Thoracic aorta (tissue), 2 donors: ENCODE data around the gene PRKCA. TPM values are rescaled to one million over a fixed set of nuclear protein-coding genes. Genes with fewer than 3 reads are reported as not detected.

Experiments used
- ATAC-seq: fragments of 150-250 bp; one replicate; pipeline ENCODE4 v1.8.0; 2017; ENCODE audit warnings: low read depth; ENCODE audit not compliant: insufficient number of reproducible peaks, low FRiP score
- DNase-seq: peaks from one replicate; pipeline ENCODE4 v3.0.0-alpha.2; 2020; ENCODE audit warnings: low spot score
- H3K27ac ChIP-seq, 2 donors: fragments of 200-600 bp; sonication (generic); 1 replicate in 1 of 2; 2 replicates in 1 of 2; pipeline ENCODE4 v1.5.1; 2016; ENCODE audit warnings: mild to moderate bottlenecking in 2 of 2, moderate library complexity in 2 of 2
- H3K27me3 ChIP-seq: fragments of 200-600 bp; sonication (generic); replicated peaks from 2 replicates; pipeline ENCODE4 v1.6.0; 2016; ENCODE audit warnings: mild to moderate bottlenecking; ENCODE audit not compliant: insufficient read depth
- H3K36me3 ChIP-seq: fragments of 200-600 bp; sonication (generic); one replicate; pipeline ENCODE4 v1.5.1; 2016
- H3K4me1 ChIP-seq, 2 donors: fragments of 200-600 bp; sonication (generic); 1 replicate in 1 of 2; 2 replicates in 1 of 2; pipeline versions ENCODE4 v1.5.1 to v1.6.0; 2016; ENCODE audit warnings: low read depth in 2 of 2, mild to moderate bottlenecking in 1 of 2; ENCODE audit not compliant: control insufficient read depth in 1 of 2
- H3K4me3 ChIP-seq: fragments of 200-600 bp; sonication (generic); 2 replicates; pipeline ENCODE4 v1.5.1; 2016; ENCODE audit warnings: mild to moderate bottlenecking
- H3K9me3 ChIP-seq: fragments of 200-600 bp; sonication (generic); 2 replicates; pipeline ENCODE4 v1.5.1; 2016
- CTCF ChIP-seq: fragments of 200-600 bp; sonication (generic); IDR thresholded peaks from one replicate; pipeline ENCODE4 v1.5.1; 2019; ENCODE audit warnings: antibody characterized with exemption
- total RNA-seq, 2 donors: library from RNA; depleted of rRNA; stranded (reverse); fragments of >200 nt; gene quantifications; one replicate each; pipeline versions ENCODE4 v1.1.0 to v1.2.3, GENCODE V29; 2016

Gene PRKCA
- total RNA-seq, 2 donors from 2014 or later, result 9.1 to 11.6 TPM

- no peak for ATAC-seq
- no peak overlapping the region for H3K27ac ChIP-seq
- H3K27me3 ChIP-seq, result no peaks in the 10 kb centered on the region
- H3K9me3 ChIP-seq, result no peaks in the 10 kb centered on the region
- H3K4me3 ChIP-seq, result no peak overlapping the region
- TF ChIP-seq CTCF, result no peak
- DNase-seq, result no peak
- H3K36me3 ChIP-seq, result no peaks in the 10 kb centered on the region
- H3K4me1 ChIP-seq, result peaks cover 3 to 18% of the 10 kb centered on the region in 2 donors
Measured at GRCh38 chr17:66508896-66509844, 206.8 kb downstream of the PRKCA start.

- Histone ChIP-seq H3K9me3 (no peaks in the 10 kb centered on the region), H3K4me1 (peaks cover 3 to 18% of the 10 kb centered on the region in 2 donors), H3K4me3 (no peak overlapping the region), H3K27me3 (no peaks in the 10 kb centered on the region), H3K27ac (no peak overlapping the region), H3K36me3 (no peaks in the 10 kb centered on the region)
- no peak for DNase-seq
- no peak for TF ChIP-seq CTCF
- ATAC-seq, result no peak
Measured at GRCh38 chr17:66509926-66510325, 207.5 kb downstream of the PRKCA start.

- Histone ChIP-seq H3K9me3 (no peaks in the 10 kb centered on the region), H3K4me3 (no peak overlapping the region), H3K27ac (no peak overlapping the region), H3K27me3 (no peaks in the 10 kb centered on the region), H3K4me1 (peaks cover 3 to 18% of the 10 kb centered on the region in 2 donors), H3K36me3 (no peaks in the 10 kb centered on the region)
- ATAC-seq (no peak), DNase-seq (no peak)
- no peak for TF ChIP-seq CTCF
Measured at GRCh38 chr17:66511135-66511534, 208.7 kb downstream of the PRKCA start.

- Histone ChIP-seq H3K27ac (no peak overlapping the region), H3K9me3 (no peaks in the 10 kb centered on the region), H3K4me3 (no peak overlapping the region), H3K4me1 (peaks cover 0 to 4% of the 10 kb centered on the region in 2 donors), H3K36me3 (no peaks in the 10 kb centered on the region), H3K27me3 (no peaks in the 10 kb centered on the region)
- no peak for TF ChIP-seq CTCF
- DNase-seq (no peak), ATAC-seq (no peak)
Measured at GRCh38 chr17:66514227-66514806, 211.9 kb downstream of the PRKCA start.

GRCh38 chr17:66515974-66516373 is 213.6 kb downstream of the PRKCA start:
- Histone ChIP-seq H3K4me3 (no peak overlapping the region), H3K36me3 (no peaks in the 10 kb centered on the region), H3K27ac (no peak overlapping the region), H3K9me3 (no peaks in the 10 kb centered on the region), H3K27me3 (no peaks in the 10 kb centered on the region), H3K4me1 (no peaks in the 10 kb centered on the region)
- DNase-seq (no peak), ATAC-seq (no peak)
- TF ChIP-seq CTCF, result no peak
